ENCODE results near the gene USP40. TPM values are rescaled to one million over a fixed set of nuclear protein-coding genes. Genes with fewer than 3 reads are reported as not detected.
A peak's percentile ranks its signal among the peaks of the same experiment; 100 is the strongest.

USP40 gene
- polyA plus RNA-seq, 2 of the 4 experiments (the other 2 are of a cell fraction): 22.9 to 57.0 TPM

DNA sequence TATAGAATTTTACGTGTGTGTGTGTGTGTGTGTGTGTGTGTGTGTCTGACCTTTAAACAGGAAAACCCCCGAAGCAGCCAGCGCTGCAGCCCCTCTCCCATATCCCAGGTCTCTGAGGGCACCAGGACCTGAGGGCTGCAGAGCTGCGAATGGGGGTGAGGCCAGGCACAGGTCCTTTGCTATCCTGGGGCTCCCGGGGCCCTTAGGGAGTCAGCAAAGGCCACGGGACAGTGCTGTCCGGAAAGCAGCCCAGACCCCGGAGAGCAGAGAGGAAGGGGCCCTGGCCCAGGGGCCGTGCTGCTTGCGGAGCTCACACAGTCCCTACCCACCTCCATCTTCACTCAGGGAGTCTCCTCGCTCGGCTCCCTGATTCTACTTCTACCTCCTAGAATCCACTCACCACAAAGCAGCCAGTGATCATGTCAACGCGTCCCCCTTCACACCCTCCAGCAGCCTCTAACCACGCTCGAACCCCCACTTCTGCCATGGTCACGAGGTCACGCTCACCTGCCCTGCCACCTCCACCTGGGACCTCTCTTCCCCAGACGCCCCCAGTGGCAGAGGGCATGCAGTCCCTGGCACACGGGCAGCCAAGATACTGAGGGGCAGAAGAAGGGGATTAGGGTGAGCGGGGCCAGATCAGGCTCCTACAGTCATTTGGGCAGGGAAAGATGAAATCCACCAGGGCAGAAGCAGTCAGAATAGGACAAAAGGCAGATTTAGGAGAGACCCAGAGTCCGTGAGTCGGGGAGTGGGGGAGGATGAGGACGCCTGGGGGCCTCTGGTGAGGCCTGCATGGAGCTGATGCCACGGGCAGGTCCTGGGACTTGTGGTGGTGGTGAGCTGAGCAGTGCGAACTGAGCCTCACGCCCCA, 86.7 kb downstream of the USP40 start:
- ChIA-PET POLR2A (no interaction called here), CTCF (interaction anchor here (0.8 to 1.7 kb wide), 4 partner anchors 21 to 231 kb away, joined by 3 to 5 read pairs (median 4); no protein-coding TSS in a partner anchor)
- Histone ChIP-seq H3K4me1 (peaks cover 3% of the 10 kb centered on the region; the same call in 2 of the 3 replicates), H3K27ac (peak overlapping the region; percentile 65 to 98), H3K4me2 (no peak overlapping the region), H3K4me3 (no peak overlapping the region), H3K9me3 (peaks cover 28% of the 10 kb centered on the region)
- DNase-seq (ENCODE audit: low read depth in 1 of 2, low spot score in 1 of 2) (no peak), ATAC-seq (peak; percentile 4 to 7; a peak in 4 of 6 replicates), FAIRE-seq (no peak)
- TF ChIP-seq POLR2AphosphoS2 (conservative IDR thresholded peaks at IDR 0.05; ENCODE audit: low read length) (peak; percentile 82; the same call in 1 of the 2 replicates), BHLHE40 (IDR thresholded peaks at IDR 0.05; ENCODE audit: low read depth, low read length) (no peak)
- WGBS (ENCODE audit: missing lambda C conversion rate): 89% methylated on average over 27 of the region's 27 CpGs

DNA sequence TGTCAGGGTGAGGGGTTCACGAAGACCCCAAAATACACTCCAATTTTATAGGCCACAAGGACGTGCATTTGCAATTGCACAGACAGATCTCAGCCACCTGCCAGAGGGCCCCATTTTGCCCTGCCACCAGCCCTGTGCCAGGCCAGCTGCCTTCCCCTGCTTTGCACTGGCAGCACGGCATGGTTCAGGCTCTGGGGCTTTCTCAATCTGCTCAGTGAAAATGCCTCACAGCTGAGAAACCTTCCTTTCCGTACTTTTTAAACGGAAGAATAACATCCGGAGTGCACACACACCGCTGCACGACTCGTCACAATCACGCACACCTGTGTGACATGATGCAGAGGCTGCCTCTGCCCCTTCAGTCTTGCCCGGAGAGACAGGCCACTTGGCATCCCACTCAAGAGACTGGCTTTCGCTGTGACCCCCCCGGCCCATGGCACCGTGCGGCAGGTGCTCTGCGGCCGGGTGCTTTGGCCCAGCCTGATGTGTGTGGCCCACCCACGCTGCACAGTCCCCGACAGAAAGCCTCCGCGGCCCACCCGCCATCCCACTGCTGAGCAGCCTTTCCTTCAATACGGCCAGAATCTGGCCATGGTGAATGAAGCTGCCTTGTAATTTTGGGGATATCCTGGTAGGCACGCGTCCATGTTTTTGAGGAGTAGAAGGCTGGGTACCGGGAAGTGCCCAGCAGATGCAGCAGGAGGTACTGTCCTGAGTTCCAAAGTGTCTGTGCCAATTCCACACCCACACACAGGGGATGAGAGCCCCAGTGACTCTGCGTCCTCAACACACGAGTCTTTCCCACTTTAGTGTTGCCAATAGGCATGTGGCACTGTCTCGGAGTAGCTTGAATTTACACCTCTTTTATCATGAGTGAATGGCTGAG, 88.8 kb downstream of the USP40 start:
- no peak for DNase-seq (ENCODE audit: low read depth in 1 of 2, low spot score in 1 of 2)
- peaks cover 7% of the 10 kb centered on the region for H3K9me3 ChIP-seq
- FAIRE-seq: no peak
- TF ChIP-seq TFCP2L1 (CRISPR knock-in tag; IDR thresholded peaks at IDR 0.05): no peak
- no peak for TF ChIP-seq EHF (CRISPR knock-in tag; IDR thresholded peaks at IDR 0.05)
- TF ChIP-seq TP53 (CRISPR knock-in tag; IDR thresholded peaks at IDR 0.05): no peak
- TF ChIP-seq MAFK (IDR thresholded peaks at IDR 0.05; ENCODE audit: partially characterized antibody): no peak
- TF ChIP-seq HDAC2 (IDR thresholded peaks at IDR 0.05): no peak
- TF ChIP-seq HEYL (CRISPR knock-in tag; IDR thresholded peaks at IDR 0.05): no peak
- TF ChIP-seq FOSB (CRISPR knock-in tag; IDR thresholded peaks at IDR 0.05): no peak
- TF ChIP-seq RNF2 (IDR thresholded peaks at IDR 0.05; ENCODE audit: borderline replicate concordance, low read depth): no peak
- TF ChIP-seq, protein P1, sequence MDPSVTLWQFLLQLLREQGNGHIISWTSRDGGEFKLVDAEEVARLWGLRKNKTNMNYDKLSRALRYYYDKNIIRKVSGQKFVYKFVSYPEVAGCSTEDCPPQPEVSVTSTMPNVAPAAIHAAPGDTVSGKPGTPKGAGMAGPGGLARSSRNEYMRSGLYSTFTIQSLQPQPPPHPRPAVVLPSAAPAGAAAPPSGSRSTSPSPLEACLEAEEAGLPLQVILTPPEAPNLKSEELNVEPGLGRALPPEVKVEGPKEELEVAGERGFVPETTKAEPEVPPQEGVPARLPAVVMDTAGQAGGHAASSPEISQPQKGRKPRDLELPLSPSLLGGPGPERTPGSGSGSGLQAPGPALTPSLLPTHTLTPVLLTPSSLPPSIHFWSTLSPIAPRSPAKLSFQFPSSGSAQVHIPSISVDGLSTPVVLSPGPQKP (IDR thresholded peaks at IDR 0.05; ENCODE audit: low read depth, low read length): no peak
- TF ChIP-seq, protein P2, sequence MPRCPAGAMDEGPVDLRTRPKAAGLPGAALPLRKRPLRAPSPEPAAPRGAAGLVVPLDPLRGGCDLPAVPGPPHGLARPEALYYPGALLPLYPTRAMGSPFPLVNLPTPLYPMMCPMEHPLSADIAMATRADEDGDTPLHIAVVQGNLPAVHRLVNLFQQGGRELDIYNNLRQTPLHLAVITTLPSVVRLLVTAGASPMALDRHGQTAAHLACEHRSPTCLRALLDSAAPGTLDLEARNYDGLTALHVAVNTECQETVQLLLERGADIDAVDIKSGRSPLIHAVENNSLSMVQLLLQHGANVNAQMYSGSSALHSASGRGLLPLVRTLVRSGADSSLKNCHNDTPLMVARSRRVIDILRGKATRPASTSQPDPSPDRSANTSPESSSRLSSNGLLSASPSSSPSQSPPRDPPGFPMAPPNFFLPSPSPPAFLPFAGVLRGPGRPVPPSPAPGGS (IDR thresholded peaks at IDR 0.05): no peak
- no peak for TF ChIP-seq FOSL2 (IDR thresholded peaks at IDR 0.05)
- no peak for TF ChIP-seq FOSL2 (CRISPR knock-in tag; IDR thresholded peaks at IDR 0.05)
- TF ChIP-seq, protein P3, sequence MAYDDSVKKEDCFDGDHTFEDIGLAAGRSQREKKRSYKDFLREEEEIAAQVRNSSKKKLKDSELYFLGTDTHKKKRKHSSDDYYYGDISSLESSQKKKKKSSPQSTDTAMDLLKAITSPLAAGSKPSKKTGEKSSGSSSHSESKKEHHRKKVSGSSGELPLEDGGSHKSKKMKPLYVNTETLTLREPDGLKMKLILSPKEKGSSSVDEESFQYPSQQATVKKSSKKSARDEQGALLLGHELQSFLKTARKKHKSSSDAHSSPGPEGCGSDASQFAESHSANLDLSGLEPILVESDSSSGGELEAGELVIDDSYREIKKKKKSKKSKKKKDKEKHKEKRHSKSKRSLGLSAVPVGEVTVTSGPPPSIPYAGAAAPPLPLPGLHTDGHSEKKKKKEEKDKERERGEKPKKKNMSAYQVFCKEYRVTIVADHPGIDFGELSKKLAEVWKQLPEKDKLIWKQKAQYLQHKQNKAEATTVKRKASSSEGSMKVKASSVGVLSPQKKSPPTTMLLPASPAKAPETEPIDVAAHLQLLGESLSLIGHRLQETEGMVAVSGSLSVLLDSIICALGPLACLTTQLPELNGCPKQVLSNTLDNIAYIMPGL (CRISPR knock-in tag; IDR thresholded peaks at IDR 0.05; ENCODE audit: borderline replicate concordance): no peak
- no peak for TF ChIP-seq CBX2 (IDR thresholded peaks at IDR 0.05; ENCODE audit: borderline replicate concordance, low read depth)
- no peak for TF ChIP-seq ZC3H11A (IDR thresholded peaks at IDR 0.05)
- TF ChIP-seq MAZ (IDR thresholded peaks at IDR 0.05; ENCODE audit: borderline replicate concordance, low read depth, low read length): no peak
- no peak for TF ChIP-seq HOXA7 (CRISPR knock-in tag; IDR thresholded peaks at IDR 0.05)
- POLR2A ChIA-PET: no interaction called here
- CTCF ChIA-PET: interaction anchor here (0.6 to 2.4 kb wide), 4 partner anchors 7 to 355 kb away, joined by 3 to 12 read pairs (median 4); no protein-coding TSS in a partner anchor
- 93% methylated on average over 28 of the region's 29 CpGs for WGBS (ENCODE audit: missing lambda C conversion rate)
- peaks cover 12% of the 10 kb centered on the region; the same call in 2 of the 3 replicates for H3K4me1 ChIP-seq
- H3K4me3 ChIP-seq: no peak overlapping the region
- H3K27ac ChIP-seq: peak overlapping the region; percentile 42 to 98; a peak in 4 of 6 replicates
- peak in 1 of 2 experiments; percentile 2; a peak in 1 of 6 replicates for ATAC-seq
- H3K4me2 ChIP-seq: no peak overlapping the region
